ENCODE data around the gene ADAMTSL4.

ADAMTSL4 gene

GRCh38 chr1:150535511-150536287 is 13.5 kb upstream of the ADAMTSL4 start:
- Histone ChIP-seq H3K9ac (ENCODE audit: low read depth, low read length) (no peak overlapping the region), H3K9me3 (ENCODE audit: insufficient read depth, low read depth, low read length) (no peaks in the 10 kb centered on the region), H3K4me3 (ENCODE audit: low read length) (no peak overlapping the region), H3K27me3 (ENCODE audit: insufficient read depth, low read length) (no peaks in the 10 kb centered on the region), H3K4me1 (ENCODE audit: insufficient read depth, low read length) (peaks cover 5% of the 10 kb centered on the region), H3K36me3 (ENCODE audit: insufficient read depth, low read depth, low read length) (no peaks in the 10 kb centered on the region), H3K27ac (ENCODE audit: low read length) (no peak overlapping the region)

- no peaks in the 10 kb centered on the region for H3K36me3 ChIP-seq (ENCODE audit: insufficient read depth, low read depth, low read length)
- H3K4me1 ChIP-seq (ENCODE audit: insufficient read depth, low read length) = peaks cover 5% of the 10 kb centered on the region
- no peak overlapping the region for H3K9ac ChIP-seq (ENCODE audit: low read depth, low read length)
- H3K27ac ChIP-seq (ENCODE audit: low read length) = no peak overlapping the region
- no peaks in the 10 kb centered on the region for H3K27me3 ChIP-seq (ENCODE audit: insufficient read depth, low read length)
- no peaks in the 10 kb centered on the region for H3K9me3 ChIP-seq (ENCODE audit: insufficient read depth, low read depth, low read length)
- no peak overlapping the region for H3K4me3 ChIP-seq (ENCODE audit: low read length)
Observed at GRCh38 chr1:150536836-150537731, 12.1 kb upstream of the ADAMTSL4 start.

- no peak overlapping the region for H3K4me3 ChIP-seq (ENCODE audit: low read length)
- no peaks in the 10 kb centered on the region for H3K36me3 ChIP-seq (ENCODE audit: insufficient read depth, low read depth, low read length)
- no peaks in the 10 kb centered on the region for H3K9me3 ChIP-seq (ENCODE audit: insufficient read depth, low read depth, low read length)
- peaks cover 5% of the 10 kb centered on the region for H3K4me1 ChIP-seq (ENCODE audit: insufficient read depth, low read length)
- no peak overlapping the region for H3K27ac ChIP-seq (ENCODE audit: low read length)
- peak overlapping the region; percentile 29; the same call in 1 of the 2 replicates for H3K9ac ChIP-seq (ENCODE audit: low read depth, low read length)
- no peaks in the 10 kb centered on the region for H3K27me3 ChIP-seq (ENCODE audit: insufficient read depth, low read length)
Observed at GRCh38 chr1:150537732-150538684, 11.2 kb upstream of the ADAMTSL4 start.

GRCh38 chr1:150543500-150544143 is 5.6 kb upstream of the ADAMTSL4 start:
- Histone ChIP-seq H3K4me3 (ENCODE audit: low read length) (no peak overlapping the region), H3K9me3 (ENCODE audit: insufficient read depth, low read depth, low read length) (no peaks in the 10 kb centered on the region), H3K27ac (ENCODE audit: low read length) (no peak overlapping the region), H3K36me3 (ENCODE audit: insufficient read depth, low read depth, low read length) (no peaks in the 10 kb centered on the region), H3K4me1 (ENCODE audit: insufficient read depth, low read length) (no peaks in the 10 kb centered on the region), H3K9ac (ENCODE audit: low read depth, low read length) (no peak overlapping the region), H3K27me3 (ENCODE audit: insufficient read depth, low read length) (peaks cover 15% of the 10 kb centered on the region)

GRCh38 chr1:150544204-150544603 is 5.0 kb upstream of the ADAMTSL4 start:
- H3K9ac ChIP-seq (ENCODE audit: low read depth, low read length) = no peak overlapping the region
- no peaks in the 10 kb centered on the region for H3K36me3 ChIP-seq (ENCODE audit: insufficient read depth, low read depth, low read length)
- no peak overlapping the region for H3K4me3 ChIP-seq (ENCODE audit: low read length)
- H3K27ac ChIP-seq (ENCODE audit: low read length) = no peak overlapping the region
- H3K9me3 ChIP-seq (ENCODE audit: insufficient read depth, low read depth, low read length) = no peaks in the 10 kb centered on the region
- no peaks in the 10 kb centered on the region for H3K4me1 ChIP-seq (ENCODE audit: insufficient read depth, low read length)
- peaks cover 18% of the 10 kb centered on the region for H3K27me3 ChIP-seq (ENCODE audit: insufficient read depth, low read length)

- Histone ChIP-seq H3K9me3 (ENCODE audit: insufficient read depth, low read depth, low read length) (no peaks in the 10 kb centered on the region), H3K4me1 (ENCODE audit: insufficient read depth, low read length) (no peaks in the 10 kb centered on the region), H3K27ac (ENCODE audit: low read length) (no peak overlapping the region), H3K36me3 (ENCODE audit: insufficient read depth, low read depth, low read length) (no peaks in the 10 kb centered on the region), H3K9ac (ENCODE audit: low read depth, low read length) (no peak overlapping the region), H3K4me3 (ENCODE audit: low read length) (no peak overlapping the region), H3K27me3 (ENCODE audit: insufficient read depth, low read length) (peaks cover 30% of the 10 kb centered on the region)
Observed at GRCh38 chr1:150545486-150546032, 3.6 kb upstream of the ADAMTSL4 start.

GRCh38 chr1:150546294-150546937 is 2.8 kb upstream of the ADAMTSL4 start:
- Histone ChIP-seq H3K27me3 (ENCODE audit: insufficient read depth, low read length) (peaks cover 35% of the 10 kb centered on the region), H3K9me3 (ENCODE audit: insufficient read depth, low read depth, low read length) (no peaks in the 10 kb centered on the region), H3K36me3 (ENCODE audit: insufficient read depth, low read depth, low read length) (no peaks in the 10 kb centered on the region), H3K9ac (ENCODE audit: low read depth, low read length) (no peak overlapping the region), H3K27ac (ENCODE audit: low read length) (no peak overlapping the region), H3K4me1 (ENCODE audit: insufficient read depth, low read length) (no peaks in the 10 kb centered on the region), H3K4me3 (ENCODE audit: low read length) (no peak overlapping the region)

GRCh38 chr1:150548324-150548631 is 930 bp upstream of the ADAMTSL4 start:
- Histone ChIP-seq H3K27ac (ENCODE audit: low read length) (no peak overlapping the region), H3K4me3 (ENCODE audit: low read length) (peak overlapping the region; percentile 57), H3K4me1 (ENCODE audit: insufficient read depth, low read length) (peaks cover 3% of the 10 kb centered on the region; the same call in 1 of the 2 replicates), H3K9me3 (ENCODE audit: insufficient read depth, low read depth, low read length) (no peaks in the 10 kb centered on the region), H3K9ac (ENCODE audit: low read depth, low read length) (no peak overlapping the region; the same call in 1 of the 2 replicates), H3K27me3 (ENCODE audit: insufficient read depth, low read length) (peaks cover 35% of the 10 kb centered on the region), H3K36me3 (ENCODE audit: insufficient read depth, low read depth, low read length) (no peaks in the 10 kb centered on the region)

GRCh38 chr1:150549496-150550221 is 451 bp downstream of the ADAMTSL4 start:
- Histone ChIP-seq H3K4me3 (ENCODE audit: low read length) (peak overlapping the region; percentile 54; the same call in 1 of the 2 replicates), H3K9me3 (ENCODE audit: insufficient read depth, low read depth, low read length) (no peaks in the 10 kb centered on the region), H3K4me1 (ENCODE audit: insufficient read depth, low read length) (peaks cover 3% of the 10 kb centered on the region; the same call in 1 of the 2 replicates), H3K27me3 (ENCODE audit: insufficient read depth, low read length) (peaks cover 35% of the 10 kb centered on the region), H3K36me3 (ENCODE audit: insufficient read depth, low read depth, low read length) (no peaks in the 10 kb centered on the region), H3K9ac (ENCODE audit: low read depth, low read length) (no peak overlapping the region), H3K27ac (ENCODE audit: low read length) (no peak overlapping the region)
